NCI-H2107 treated with DMSO at 0.1 percent for 48 hours (cell line): ENCODE data around the gene CCR3.

Experiments
- DNase-seq: peaks from one replicate; lab custom pipeline; 2025; ENCODE audit not compliant: unreplicated experiment; lab: John Stamatoyannopoulos, UW

CCR3 gene

GRCh38 chr3:46293991-46294833, 52.0 kb downstream of the CCR3 start:
- no peak for DNase-seq

DNA sequence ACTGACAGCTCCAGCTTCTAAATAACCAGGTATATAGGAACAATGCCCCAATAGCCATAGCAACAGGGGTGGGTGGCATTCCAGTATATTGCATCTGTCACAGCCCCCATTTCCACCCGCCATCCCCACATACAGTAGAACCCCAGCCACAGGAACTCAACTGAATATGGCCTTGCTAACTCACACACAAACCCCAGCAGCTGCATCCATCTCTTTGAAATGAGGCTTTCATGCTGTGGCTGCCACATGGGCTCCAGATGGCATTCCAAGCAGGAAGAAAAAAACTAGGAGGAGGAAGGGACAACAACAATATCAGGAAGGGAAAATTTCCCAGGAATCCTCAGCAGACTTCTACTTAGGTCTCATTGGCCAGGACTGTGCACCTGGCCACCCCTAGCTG, 54.6 kb downstream of the CCR3 start:
- no peak for DNase-seq

DNA sequence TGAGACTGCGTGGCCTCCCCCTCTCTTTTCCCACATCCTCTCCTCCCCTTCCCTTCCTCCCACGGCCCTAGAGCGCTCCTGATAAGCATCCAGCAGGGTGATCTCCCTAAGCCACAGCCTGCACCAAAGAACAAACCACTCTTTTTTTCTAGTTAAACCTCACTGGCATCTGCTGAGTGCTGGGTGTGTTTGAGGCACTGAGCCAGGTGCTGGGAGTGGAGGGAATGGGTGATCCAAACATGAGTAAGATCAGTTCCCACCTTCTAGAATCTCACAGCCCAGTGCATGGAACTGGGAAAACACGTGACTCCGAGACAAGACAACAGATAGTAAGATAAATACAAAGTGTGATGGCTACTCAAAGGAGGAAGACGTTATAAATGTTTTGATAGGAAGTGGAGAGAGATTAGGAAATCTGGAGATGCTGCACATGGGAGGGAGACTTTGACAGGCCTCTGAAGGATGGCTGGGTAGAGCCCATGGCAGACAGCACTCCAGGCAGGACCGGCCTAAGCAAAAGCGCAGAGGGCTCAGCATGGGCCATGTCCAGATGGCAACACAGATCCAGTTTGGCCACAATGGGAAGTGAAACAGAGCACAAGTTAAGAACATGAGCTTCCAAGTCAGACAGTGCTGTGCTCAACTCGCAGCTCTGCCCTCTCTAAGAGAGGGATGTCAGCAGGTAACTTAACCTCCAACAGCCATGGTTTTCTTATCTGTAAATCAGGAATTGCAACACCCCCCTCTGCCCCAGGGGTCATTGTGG, 55.6 kb downstream of the CCR3 start:
- DNase-seq: no peak

DNA sequence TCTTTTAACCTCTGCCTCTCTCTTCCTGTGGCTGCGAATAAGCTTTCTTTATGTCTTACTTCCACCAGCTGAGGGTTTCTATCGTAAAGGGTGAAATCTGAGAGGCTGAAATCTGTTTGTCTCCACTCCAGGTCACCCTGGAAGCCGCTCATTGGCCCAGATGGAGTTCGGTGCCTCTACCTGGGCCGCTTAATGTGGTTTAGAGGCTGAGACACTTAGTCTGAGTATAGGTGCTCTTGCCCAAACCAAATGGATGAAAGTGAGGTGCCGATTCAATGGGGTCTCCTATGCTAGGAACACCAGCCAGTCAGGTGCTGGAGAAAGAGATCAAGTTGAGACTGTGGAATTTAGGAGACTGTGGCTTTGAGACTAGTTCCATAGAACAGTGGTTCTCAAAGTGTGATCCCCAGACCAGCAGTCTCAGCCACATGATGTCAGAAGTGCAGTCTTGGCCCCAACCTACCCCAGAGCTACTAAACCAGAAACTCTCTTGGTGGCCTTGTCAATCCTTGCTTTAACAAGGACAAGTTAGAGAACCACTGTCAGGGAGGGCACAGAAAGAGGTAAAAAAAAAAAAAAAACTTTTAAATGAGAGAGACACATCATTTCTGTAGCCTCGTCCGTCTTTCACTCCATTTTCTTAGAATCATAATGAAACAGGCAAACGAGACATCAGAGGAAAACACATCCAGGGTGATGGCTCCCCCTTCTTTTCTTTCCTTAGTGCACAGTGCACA, 56.8 kb downstream of the CCR3 start:
- no peak for DNase-seq

- no peak for DNase-seq
Observed at GRCh38 chr3:46299608-46300460, 57.6 kb downstream of the CCR3 start.

- DNase-seq: no peak
Observed at GRCh38 chr3:46300461-46300789, 58.2 kb downstream of the CCR3 start.

DNA sequence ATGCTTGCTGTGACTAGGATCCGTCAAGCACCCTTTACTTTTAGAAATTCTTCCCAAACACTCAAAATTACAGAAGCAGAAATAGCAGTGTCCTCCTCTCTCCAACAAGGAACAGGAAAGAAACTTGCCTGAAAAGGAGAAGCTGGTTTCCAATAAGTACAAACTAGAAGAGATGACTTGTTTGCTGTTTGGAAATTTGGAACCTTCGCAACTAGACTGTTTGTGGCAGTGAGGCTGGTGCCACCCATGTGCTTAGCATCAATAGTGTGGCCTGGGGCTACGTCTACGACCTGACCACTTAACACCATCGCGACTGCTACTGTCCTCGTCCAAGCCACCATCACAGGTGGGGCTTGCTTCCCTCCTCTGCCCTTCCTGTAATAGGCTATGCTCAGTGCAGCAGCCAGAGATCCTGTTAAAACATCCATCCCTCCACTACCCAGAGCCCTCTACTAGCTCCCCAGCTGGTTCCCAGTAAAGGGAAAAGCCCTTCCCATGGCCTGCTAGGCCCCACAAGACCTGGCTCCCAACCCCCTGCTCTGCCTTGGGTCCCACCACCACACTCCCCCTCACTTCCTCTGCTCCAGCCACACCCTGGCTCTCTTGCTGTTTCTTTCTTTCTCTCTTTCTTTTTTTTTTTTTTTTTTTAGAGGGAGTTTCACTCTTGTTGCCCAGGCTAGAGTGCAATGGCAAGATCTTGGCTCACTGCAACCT, 59.0 kb downstream of the CCR3 start:
- DNase-seq: no peak

- no peak for DNase-seq
Observed at GRCh38 chr3:46303240-46303639, 61.0 kb downstream of the CCR3 start.

DNA sequence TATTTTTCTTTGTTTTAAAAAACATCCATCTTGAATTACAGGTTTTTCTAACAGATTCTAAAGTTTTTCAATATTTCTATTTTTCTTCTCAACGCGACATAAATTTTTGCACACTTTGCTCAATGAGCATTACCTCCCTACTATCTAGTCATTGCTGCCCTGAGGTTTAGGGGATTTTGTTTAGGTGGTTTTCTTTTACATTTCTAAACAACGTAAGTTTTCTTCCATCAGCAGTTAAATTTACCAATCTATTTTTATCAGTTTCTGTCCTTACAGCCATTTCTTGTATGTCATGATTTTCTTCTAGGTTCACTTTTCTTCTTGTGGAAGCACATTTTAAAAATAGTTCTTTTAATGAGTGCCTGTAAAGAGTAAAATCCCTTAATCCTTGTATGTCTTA, 62.5 kb downstream of the CCR3 start:
- DNase-seq: no peak

- DNase-seq: no peak
Observed at GRCh38 chr3:46312991-46313390, 70.7 kb downstream of the CCR3 start.

DNA sequence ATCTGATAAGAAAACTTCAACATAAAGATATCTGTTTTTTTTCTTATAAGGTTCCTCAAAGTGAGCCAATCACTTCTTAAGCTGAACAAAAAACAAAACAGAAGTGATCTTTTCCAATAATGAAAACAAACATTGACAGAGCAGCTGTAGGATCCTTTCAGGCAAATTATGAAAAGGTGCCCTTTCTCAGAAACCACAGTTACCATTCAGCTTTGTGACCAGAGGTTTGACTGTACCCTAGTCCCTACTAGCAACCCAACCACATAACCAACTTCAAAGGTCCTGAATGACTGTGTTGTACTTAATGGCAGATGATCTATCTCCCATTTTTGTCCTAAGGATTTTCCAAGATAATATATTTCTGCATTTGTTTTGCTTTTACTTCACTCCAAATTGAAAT, 72.3 kb downstream of the CCR3 start:
- DNase-seq: no peak

- no peak for DNase-seq
Observed at GRCh38 chr3:46316206-46316605, 73.9 kb downstream of the CCR3 start.
